NAMALWA (cell line): Measurements from ENCODE around the gene PEX3.
"Not testable (repeated sequence)": the region's sequence is repeated elsewhere in the genome, so short reads cannot be mapped to it uniquely, and the experiment has no call there.

ENCODE experiments used
- DNase-seq: peaks from one replicate; pipeline ENCODE4 v3.0.0-alpha.2; 2015; ENCODE audit warnings: low spot score

Gene PEX3

GRCh38 chr6:143506620-143507019 lies 56.0 kb downstream of the PEX3 start:
- no peak for DNase-seq

GRCh38 chr6:143507358-143508145 lies 56.9 kb downstream of the PEX3 start:
- peak; percentile 8 for DNase-seq

- not testable (repeated sequence) for DNase-seq
These were observed 59.7 kb downstream of the PEX3 start for GRCh38 chr6:143510326-143510725.

- no peak for DNase-seq
These were observed 60.6 kb downstream of the PEX3 start, which contains the start of gene FUCA2 for GRCh38 chr6:143510991-143511891. Gene FUCA2, minus strand, starts transcription at chr6:143511720. Its CDS starts 86 bp downstream, at chr6:143511634.

- peak; percentile 26 for DNase-seq
These were observed 62.8 kb downstream of the PEX3 start for GRCh38 chr6:143513410-143513809.

- no peak for DNase-seq
These were observed 64.6 kb downstream of the PEX3 start for GRCh38 chr6:143515061-143515760.

- DNase-seq: no peak
These were observed 65.3 kb downstream of the PEX3 start for GRCh38 chr6:143515766-143516355.

- DNase-seq: no peak
These were observed 66.3 kb downstream of the PEX3 start for GRCh38 chr6:143516690-143517446.

- DNase-seq: no peak
These were observed 66.8 kb downstream of the PEX3 start for GRCh38 chr6:143517447-143517773.

GRCh38 chr6:143522039-143522600 lies 71.5 kb downstream of the PEX3 start:
- no peak for DNase-seq

GRCh38 chr6:143525356-143525755 lies 74.8 kb downstream of the PEX3 start:
- no peak for DNase-seq

- no peak for DNase-seq
These were observed 77.1 kb downstream of the PEX3 start for GRCh38 chr6:143527677-143528076.

- peak; percentile 20 for DNase-seq
These were observed 77.7 kb downstream of the PEX3 start for GRCh38 chr6:143528164-143528811.

- peak; percentile 31 for DNase-seq
These were observed 78.5 kb downstream of the PEX3 start for GRCh38 chr6:143529095-143529494.

- DNase-seq: no peak
These were observed 81.3 kb downstream of the PEX3 start for GRCh38 chr6:143531720-143532499.

GRCh38 chr6:143535189-143535614 lies 84.6 kb downstream of the PEX3 start:
- DNase-seq: no peak

GRCh38 chr6:143536461-143536865 lies 85.9 kb downstream of the PEX3 start:
- peak; percentile 30 for DNase-seq

- DNase-seq: peak; percentile 55
These were observed 86.5 kb downstream of the PEX3 start for GRCh38 chr6:143536866-143537691.

GRCh38 chr6:143538374-143538773 lies 87.8 kb downstream of the PEX3 start:
- no peak for DNase-seq
